Suprapubic skin (tissue), 4 donors: ENCODE data around the gene CA12. TPM values are rescaled to one million over a fixed set of nuclear protein-coding genes. Genes with fewer than 3 reads are reported as not detected.

Experiments used
- DNase-seq, 2 donors: peaks; one replicate each; pipeline ENCODE4 v3.0.0-alpha.2; 2019; ENCODE audit warnings: low spot score in 2 of 2
- H3K27ac ChIP-seq: fragments of 200-600 bp; sonication (generic); one replicate; pipeline ENCODE4 v1.5.1; 2019
- H3K27me3 ChIP-seq: fragments of 200-600 bp; sonication (generic); one replicate; pipeline ENCODE4 v1.5.1; 2019
- H3K36me3 ChIP-seq: fragments of 200-600 bp; sonication (generic); one replicate; pipeline ENCODE4 v1.5.1; 2019
- H3K4me1 ChIP-seq: fragments of 200-600 bp; sonication (generic); one replicate; pipeline ENCODE4 v1.5.1; 2019
- H3K4me3 ChIP-seq: fragments of 200-600 bp; sonication (generic); one replicate; pipeline ENCODE4 v1.5.1; 2019; ENCODE audit warnings: mild to moderate bottlenecking
- H3K9me3 ChIP-seq: fragments of 200-600 bp; sonication (generic); one replicate; pipeline ENCODE4 v1.5.1; 2019
- EP300 ChIP-seq: sonication (generic); formaldehyde crosslinking; IDR thresholded peaks from one replicate; pipeline ENCODE4 v1.6.1; 2017; ENCODE audit warnings: antibody characterized with exemption
- POLR2A ChIP-seq, 2 donors: fragments of 450-650 bp; IDR thresholded peaks; one replicate each; pipeline ENCODE4 v1.6.1; 2017; ENCODE audit warnings: antibody characterized with exemption in 2 of 2, mild to moderate bottlenecking in 2 of 2, moderate library complexity in 2 of 2
- POLR2AphosphoS5 ChIP-seq, 3 donors: sonication (generic); formaldehyde crosslinking; IDR thresholded peaks; one replicate each; pipeline ENCODE4 v1.6.1; 2017; ENCODE audit warnings: antibody characterized with exemption in 3 of 3
- WGBS: methylation state at CpG from one replicate; pipeline ENCODE4 v1.1.5; 2018; 5-methylcytosine and 5-hydroxymethylcytosine counted together
- total RNA-seq, 4 donors: library from RNA; depleted of rRNA; stranded (reverse); fragments of >200 nt; gene quantifications; one replicate each; pipeline ENCODE4 v1.1.0, GENCODE V29; 2016
- TF ChIP-seq, protein P1 (sequence below), 2 donors: fragments of 200-600 bp in 1 of 2; fragments of 450-650 bp in 1 of 2; sonication (generic) in 1 of 2; IDR thresholded peaks; one replicate each; pipeline ENCODE4 v1.5.1; 2016 to 2019; ENCODE audit warnings: antibody characterized with exemption in 2 of 2, mild to moderate bottlenecking in 1 of 2, moderate library complexity in 1 of 2

CA12 gene
- total RNA-seq, 4 donors from 2014 or later: 292 to 338 (median 317) TPM

DNA sequence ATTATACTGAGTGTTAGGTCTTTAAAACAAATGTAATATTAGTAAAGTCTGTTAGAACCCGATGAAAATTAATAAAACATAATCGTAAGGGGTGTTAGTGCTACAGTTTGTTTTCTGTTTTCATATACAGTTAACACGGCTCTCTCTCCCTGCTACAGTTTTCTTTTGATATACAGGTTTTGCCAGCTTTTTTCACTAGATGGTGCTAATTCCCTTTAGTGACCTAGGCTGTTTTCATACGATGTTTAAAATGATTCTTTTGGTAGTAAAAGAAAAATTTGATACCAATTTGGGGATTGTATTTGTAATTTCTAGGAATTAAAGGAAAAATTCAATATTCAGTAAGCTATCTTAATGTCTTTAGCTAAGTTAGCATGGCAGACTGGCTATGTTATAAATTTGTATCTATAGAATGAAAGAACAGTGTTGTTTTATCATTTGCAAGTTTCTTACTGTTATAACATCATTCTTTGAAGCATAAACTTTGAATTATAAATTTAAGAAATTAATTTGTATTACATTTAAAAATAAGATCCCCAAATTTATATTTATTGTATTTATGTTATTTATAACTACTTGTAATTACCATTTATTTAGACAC, 92.8 kb downstream of the CA12 start:
- H3K27ac ChIP-seq: no peak overlapping the region
- TF ChIP-seq, protein P1, sequence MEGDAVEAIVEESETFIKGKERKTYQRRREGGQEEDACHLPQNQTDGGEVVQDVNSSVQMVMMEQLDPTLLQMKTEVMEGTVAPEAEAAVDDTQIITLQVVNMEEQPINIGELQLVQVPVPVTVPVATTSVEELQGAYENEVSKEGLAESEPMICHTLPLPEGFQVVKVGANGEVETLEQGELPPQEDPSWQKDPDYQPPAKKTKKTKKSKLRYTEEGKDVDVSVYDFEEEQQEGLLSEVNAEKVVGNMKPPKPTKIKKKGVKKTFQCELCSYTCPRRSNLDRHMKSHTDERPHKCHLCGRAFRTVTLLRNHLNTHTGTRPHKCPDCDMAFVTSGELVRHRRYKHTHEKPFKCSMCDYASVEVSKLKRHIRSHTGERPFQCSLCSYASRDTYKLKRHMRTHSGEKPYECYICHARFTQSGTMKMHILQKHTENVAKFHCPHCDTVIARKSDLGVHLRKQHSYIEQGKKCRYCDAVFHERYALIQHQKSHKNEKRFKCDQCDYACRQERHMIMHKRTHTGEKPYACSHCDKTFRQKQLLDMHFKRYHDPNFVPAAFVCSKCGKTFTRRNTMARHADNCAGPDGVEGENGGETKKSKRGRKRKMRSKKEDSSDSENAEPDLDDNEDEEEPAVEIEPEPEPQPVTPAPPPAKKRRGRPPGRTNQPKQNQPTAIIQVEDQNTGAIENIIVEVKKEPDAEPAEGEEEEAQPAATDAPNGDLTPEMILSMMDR (IDR thresholded peaks at IDR 0.05): peak; percentile 34 to 60
- TF ChIP-seq POLR2AphosphoS5 (IDR thresholded peaks at IDR 0.05) (no peak), POLR2A (IDR thresholded peaks at IDR 0.05) (no peak), EP300 (no peak)
- no peaks in the 10 kb centered on the region for H3K9me3 ChIP-seq
- H3K4me3 ChIP-seq: no peak overlapping the region
- peaks cover 15% of the 10 kb centered on the region for H3K4me1 ChIP-seq
- H3K27me3 ChIP-seq: no peaks in the 10 kb centered on the region
- DNase-seq: no peak
- H3K36me3 ChIP-seq: peaks cover 20% of the 10 kb centered on the region
- WGBS: 1% methylated on average over 4 of the region's 4 CpGs

DNA sequence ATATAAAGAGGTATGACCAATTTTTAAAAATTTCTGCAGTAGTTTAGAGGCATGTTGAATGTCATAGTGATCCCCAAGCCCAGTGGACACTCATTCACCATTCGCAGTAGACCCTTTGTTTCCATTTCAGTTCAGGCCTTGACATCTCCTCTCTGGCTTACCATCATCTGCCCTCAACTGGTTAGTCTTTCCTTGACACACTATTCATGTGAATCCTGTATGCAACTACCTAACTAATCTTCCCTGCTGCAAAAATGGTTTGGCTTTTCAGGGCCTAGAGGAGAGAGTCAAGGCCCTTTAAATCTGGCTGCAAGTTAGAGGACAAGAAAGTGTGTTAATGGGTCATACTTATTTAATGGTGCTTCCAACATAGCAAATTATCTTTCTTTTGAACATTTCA, 93.3 kb downstream of the CA12 start:
- Histone ChIP-seq H3K4me3 (no peak overlapping the region), H3K27me3 (no peaks in the 10 kb centered on the region), H3K27ac (no peak overlapping the region), H3K4me1 (peaks cover 15% of the 10 kb centered on the region), H3K36me3 (peaks cover 22% of the 10 kb centered on the region), H3K9me3 (no peaks in the 10 kb centered on the region)
- TF ChIP-seq POLR2AphosphoS5 (IDR thresholded peaks at IDR 0.05): no peak
- TF ChIP-seq, protein P1 (IDR thresholded peaks at IDR 0.05): no peak
- TF ChIP-seq EP300: no peak
- no peak for TF ChIP-seq POLR2A (IDR thresholded peaks at IDR 0.05)
- DNase-seq: no peak
- 72% methylated on average over 1 of the region's 1 CpG for WGBS

DNA sequence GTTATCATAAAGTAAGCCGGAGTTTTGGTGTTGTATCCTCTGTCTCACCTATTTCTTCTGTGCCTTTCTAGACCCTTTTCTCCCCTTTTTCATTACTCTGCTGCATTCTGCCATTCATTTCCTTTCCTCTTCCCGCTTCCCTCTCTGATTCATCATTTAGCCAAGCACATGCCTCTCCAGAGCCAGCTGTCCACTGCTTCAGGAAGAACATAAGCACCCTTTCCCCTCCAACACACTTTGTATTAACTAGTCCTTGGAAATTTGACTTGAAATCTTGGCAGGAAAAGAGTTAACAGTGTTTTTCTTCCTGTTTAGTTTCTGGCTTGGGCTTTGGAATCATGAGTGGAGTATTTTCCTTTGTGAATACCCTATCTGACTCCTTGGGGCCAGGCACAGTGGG, 94.5 kb downstream of the CA12 start:
- Histone ChIP-seq H3K9me3 (no peaks in the 10 kb centered on the region), H3K27ac (no peak overlapping the region), H3K36me3 (peaks cover 27% of the 10 kb centered on the region), H3K27me3 (no peaks in the 10 kb centered on the region), H3K4me3 (no peak overlapping the region), H3K4me1 (peaks cover 17% of the 10 kb centered on the region)
- WGBS: 82% methylated on average over 2 of the region's 2 CpGs
- DNase-seq: no peak
- TF ChIP-seq POLR2A (IDR thresholded peaks at IDR 0.05): no peak
- no peak for TF ChIP-seq POLR2AphosphoS5 (IDR thresholded peaks at IDR 0.05)
- TF ChIP-seq, protein P1 (IDR thresholded peaks at IDR 0.05): no peak
- no peak for TF ChIP-seq EP300

DNA sequence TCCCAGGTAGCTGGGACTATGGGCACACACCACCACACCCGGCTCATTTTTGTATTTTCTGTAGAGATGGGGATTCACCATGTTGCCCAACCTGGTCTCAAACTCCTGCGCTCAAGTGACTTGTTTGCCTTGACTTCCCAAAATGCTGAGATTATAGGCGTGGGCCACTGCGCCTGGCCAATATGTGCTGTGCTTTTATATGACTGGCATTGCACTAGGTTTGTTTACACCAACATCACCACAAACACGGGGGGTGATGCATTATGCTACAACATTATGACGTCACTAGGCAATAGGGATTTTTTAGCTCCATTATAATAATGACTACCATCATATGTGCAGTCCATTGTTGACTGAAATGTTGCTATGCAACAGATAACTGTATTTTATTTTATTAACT, 97.3 kb downstream of the CA12 start:
- TF ChIP-seq, protein P1 (IDR thresholded peaks at IDR 0.05): no peak
- no peak for TF ChIP-seq POLR2AphosphoS5 (IDR thresholded peaks at IDR 0.05)
- TF ChIP-seq EP300: no peak
- no peak for TF ChIP-seq POLR2A (IDR thresholded peaks at IDR 0.05)
- H3K36me3 ChIP-seq: peaks cover 34% of the 10 kb centered on the region

DNA sequence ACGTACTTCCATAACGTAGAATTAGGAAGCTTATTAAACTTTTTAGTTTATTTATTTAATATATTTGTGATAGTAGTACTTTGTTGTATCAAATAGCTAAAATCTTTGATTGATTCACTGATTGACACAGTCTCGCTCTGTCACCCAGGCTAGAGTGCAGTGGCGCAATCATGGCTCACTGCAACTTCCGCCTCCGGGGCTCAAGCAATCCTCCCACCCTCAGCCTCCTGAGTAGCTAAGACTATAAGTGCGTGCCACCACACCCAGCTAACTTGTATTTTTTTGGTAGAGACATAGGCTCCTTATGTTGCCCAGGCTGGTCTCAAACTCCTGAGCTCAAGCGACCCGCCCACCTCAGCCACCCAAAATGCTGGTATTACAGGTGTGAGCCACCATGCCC, 98.5 kb downstream of the CA12 start:
- TF ChIP-seq EP300 (no peak), POLR2A (IDR thresholded peaks at IDR 0.05) (no peak), POLR2AphosphoS5 (IDR thresholded peaks at IDR 0.05) (no peak)
- TF ChIP-seq, protein P1 (IDR thresholded peaks at IDR 0.05): no peak
- H3K27ac ChIP-seq: no peak overlapping the region
- 84% methylated on average over 9 of the region's 9 CpGs for WGBS
- peaks cover 34% of the 10 kb centered on the region for H3K36me3 ChIP-seq
- no peak overlapping the region for H3K4me3 ChIP-seq
- no peaks in the 10 kb centered on the region for H3K9me3 ChIP-seq
- H3K27me3 ChIP-seq: no peaks in the 10 kb centered on the region
- DNase-seq: no peak
- peaks cover 12% of the 10 kb centered on the region for H3K4me1 ChIP-seq

More for the DNA sequence above, 97.3 kb downstream of the CA12 start:
- no peak overlapping the region for H3K27ac ChIP-seq
- H3K4me1 ChIP-seq: peaks cover 10% of the 10 kb centered on the region
- no peak for DNase-seq
- H3K9me3 ChIP-seq: no peaks in the 10 kb centered on the region
- no peaks in the 10 kb centered on the region for H3K27me3 ChIP-seq
- WGBS: 88% methylated on average over 6 of the region's 6 CpGs
- H3K4me3 ChIP-seq: no peak overlapping the region
